Measurements from ENCODE around the gene RTN4RL2.

DNA sequence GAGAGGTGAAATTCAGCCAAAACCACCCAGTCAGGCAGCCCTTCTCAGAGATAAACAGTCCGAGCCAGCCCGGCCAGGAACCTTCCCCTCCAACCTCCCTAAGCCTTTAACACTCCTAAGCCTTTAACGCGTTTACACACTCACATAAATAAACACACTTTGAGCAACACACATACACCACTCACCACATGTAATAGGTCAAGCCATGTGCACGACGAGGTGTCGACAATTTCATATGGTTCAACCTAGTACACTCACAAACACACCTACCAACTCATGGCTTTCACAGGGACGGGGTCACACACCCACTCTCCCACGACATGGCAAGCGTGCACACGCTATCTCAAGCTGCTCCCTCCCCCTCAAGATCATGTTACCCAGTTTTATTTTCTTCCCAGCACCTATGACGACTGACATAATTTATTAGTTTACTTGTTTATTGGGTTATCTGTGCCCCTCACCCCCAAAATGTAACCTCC lies 39.7 kb downstream of the RTN4RL2 start:
- TF ChIP-seq FOXK2 (IDR thresholded peaks at IDR 0.05): no peak
- TF ChIP-seq EZH2 (IDR thresholded peaks at IDR 0.05; ENCODE audit: borderline replicate concordance, control insufficient read depth, low read depth, low read length): no peak
- TF ChIP-seq SMC3 (IDR thresholded peaks at IDR 0.05; ENCODE audit: borderline replicate concordance, low read length): no peak
- TF ChIP-seq, protein P1, sequence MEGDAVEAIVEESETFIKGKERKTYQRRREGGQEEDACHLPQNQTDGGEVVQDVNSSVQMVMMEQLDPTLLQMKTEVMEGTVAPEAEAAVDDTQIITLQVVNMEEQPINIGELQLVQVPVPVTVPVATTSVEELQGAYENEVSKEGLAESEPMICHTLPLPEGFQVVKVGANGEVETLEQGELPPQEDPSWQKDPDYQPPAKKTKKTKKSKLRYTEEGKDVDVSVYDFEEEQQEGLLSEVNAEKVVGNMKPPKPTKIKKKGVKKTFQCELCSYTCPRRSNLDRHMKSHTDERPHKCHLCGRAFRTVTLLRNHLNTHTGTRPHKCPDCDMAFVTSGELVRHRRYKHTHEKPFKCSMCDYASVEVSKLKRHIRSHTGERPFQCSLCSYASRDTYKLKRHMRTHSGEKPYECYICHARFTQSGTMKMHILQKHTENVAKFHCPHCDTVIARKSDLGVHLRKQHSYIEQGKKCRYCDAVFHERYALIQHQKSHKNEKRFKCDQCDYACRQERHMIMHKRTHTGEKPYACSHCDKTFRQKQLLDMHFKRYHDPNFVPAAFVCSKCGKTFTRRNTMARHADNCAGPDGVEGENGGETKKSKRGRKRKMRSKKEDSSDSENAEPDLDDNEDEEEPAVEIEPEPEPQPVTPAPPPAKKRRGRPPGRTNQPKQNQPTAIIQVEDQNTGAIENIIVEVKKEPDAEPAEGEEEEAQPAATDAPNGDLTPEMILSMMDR (IDR thresholded peaks at IDR 0.05 in 2 of 3, conservative IDR thresholded peaks at IDR 0.05 in 1 of 3; ENCODE audit: control insufficient read depth in 2 of 3, extremely low read depth in 1 of 3, insufficient read depth in 1 of 3, low read depth in 3 of 3, low read length in 3 of 3): no peak

Measured in GM12878 (cell line).